SHP77 (cell line): Measurements from ENCODE around the gene PLXNA1.
A peak's percentile ranks its signal among the peaks of the same experiment; 100 is the strongest.

Experiments used
- DNase-seq, 2 experiments: peaks; one replicate each; lab custom pipeline; 2025; lab: John Stamatoyannopoulos, UW

The PLXNA1 gene

GRCh38 chr3:126982471-126983175, at the start of gene PLXNA1:
PLXNA1 (plus strand) TSS chr3:126983115; CDS start chr3:126988594, 5,479 bp downstream.
- DNase-seq, result peak; percentile 35 to 43

- no peak for DNase-seq
Observed at GRCh38 chr3:126934031-126934531, 48.8 kb upstream of the PLXNA1 start.

GRCh38 chr3:126934991-126935390, 47.9 kb upstream of the PLXNA1 start:
- no peak for DNase-seq

- no peak for DNase-seq
Observed at GRCh38 chr3:126935756-126936509, 47.0 kb upstream of the PLXNA1 start.

GRCh38 chr3:126936853-126937425, 46.0 kb upstream of the PLXNA1 start:
- DNase-seq, result no peak

GRCh38 chr3:126937533-126937932, 45.4 kb upstream of the PLXNA1 start:
- DNase-seq, result no peak

- peak in 1 of 2 experiments; percentile 17 for DNase-seq
Observed at GRCh38 chr3:126937973-126938372, 44.9 kb upstream of the PLXNA1 start.

- no peak for DNase-seq
Observed at GRCh38 chr3:126938520-126939337, 44.2 kb upstream of the PLXNA1 start.

GRCh38 chr3:126939338-126939718, 43.6 kb upstream of the PLXNA1 start:
- no peak for DNase-seq

- no peak for DNase-seq
Observed at GRCh38 chr3:126939733-126940132, 43.2 kb upstream of the PLXNA1 start.

- DNase-seq, result no peak
Observed at GRCh38 chr3:126941721-126942270, 41.1 kb upstream of the PLXNA1 start.

GRCh38 chr3:126944089-126944965, 38.6 kb upstream of the PLXNA1 start:
- DNase-seq, result no peak

- DNase-seq, result no peak
Observed at GRCh38 chr3:126945171-126945721, 37.7 kb upstream of the PLXNA1 start.

- no peak for DNase-seq
Observed at GRCh38 chr3:126945891-126946290, 37.0 kb upstream of the PLXNA1 start.

GRCh38 chr3:126946405-126946804, 36.5 kb upstream of the PLXNA1 start:
- no peak for DNase-seq

- no peak for DNase-seq
Observed at GRCh38 chr3:126947429-126947828, 35.5 kb upstream of the PLXNA1 start.

- no peak for DNase-seq
Observed at GRCh38 chr3:126948980-126949535, 33.9 kb upstream of the PLXNA1 start.

- DNase-seq, result no peak
Observed at GRCh38 chr3:126951561-126951960, 31.4 kb upstream of the PLXNA1 start.

- DNase-seq, result no peak
Observed at GRCh38 chr3:126952261-126952982, 30.5 kb upstream of the PLXNA1 start.
